Motor neuron (in vitro differentiated cells): ENCODE measurements around the gene TSPYL4. TPM values are rescaled to one million over a fixed set of nuclear protein-coding genes. Genes with fewer than 3 reads are reported as not detected.

ENCODE experiments used
- ATAC-seq, 8 experiments: fragments of 200-7000 bp; cut with Tn5 transposase; replicated peaks in 6 of 8; 2 replicates each; pipeline ENCODE4 v1.8.0; 2021; ENCODE audit warnings: mild to moderate bottlenecking in 8 of 8, moderate library complexity in 8 of 8
- H3K27ac ChIP-seq, 2 donors: fragments of 250-450 bp; sonication (Bioruptor Pico); 2 replicates each; pipeline ENCODE4 v1.9.0; 2021; ENCODE audit warnings: antibody characterized with exemption in 2 of 2, mild to moderate bottlenecking in 2 of 2, moderate library complexity in 1 of 2
- H3K4me1 ChIP-seq, 2 donors: fragments of 250-450 bp; sonication (Bioruptor Pico); replicated peaks in 1 of 2; 2 replicates each; pipeline ENCODE4 v1.6.1; 2021; ENCODE audit warnings: antibody characterized with exemption in 2 of 2, mild to moderate bottlenecking in 2 of 2, moderate library complexity in 1 of 2
- H3K4me3 ChIP-seq, 5 donors: fragments of 250-450 bp; sonication (Bioruptor Pico); 2 replicates each; pipeline ENCODE4 v1.9.0; 2021; ENCODE audit warnings: antibody characterized with exemption in 5 of 5, mild to moderate bottlenecking in 5 of 5, moderate library complexity in 4 of 5
- WGBS, 10 experiments: fragments of 450-650 bp; shearing (Covaris generic); methylation state at CpG; one replicate each; pipeline ENCODE4 v1.0.0; 2022; 5-methylcytosine and 5-hydroxymethylcytosine counted together
- in situ Hi-C, 9 experiments: fragments of 400-800 bp; cut with MboI; loops; one replicate each; pipeline ENCODE4 v1.15.0; 2021; ENCODE audit warnings: low sequenced_read_pairs in 9 of 9, low pct_unique_long_range_greater_than_20kb in 2 of 9; ENCODE audit not compliant: unreplicated experiment in 9 of 9
- total RNA-seq, 8 experiments: library from RNA; unstranded; fragments of 300-600 nt; gene quantifications; 2 replicates each; pipeline versions ENCODE4 v1.2.3 to v1.2.4, GENCODE V29; 2022

TSPYL4 gene
- total RNA-seq, 8 experiments from 2014 or later = 17.2 to 78.0 (median 60.3) TPM

DNA sequence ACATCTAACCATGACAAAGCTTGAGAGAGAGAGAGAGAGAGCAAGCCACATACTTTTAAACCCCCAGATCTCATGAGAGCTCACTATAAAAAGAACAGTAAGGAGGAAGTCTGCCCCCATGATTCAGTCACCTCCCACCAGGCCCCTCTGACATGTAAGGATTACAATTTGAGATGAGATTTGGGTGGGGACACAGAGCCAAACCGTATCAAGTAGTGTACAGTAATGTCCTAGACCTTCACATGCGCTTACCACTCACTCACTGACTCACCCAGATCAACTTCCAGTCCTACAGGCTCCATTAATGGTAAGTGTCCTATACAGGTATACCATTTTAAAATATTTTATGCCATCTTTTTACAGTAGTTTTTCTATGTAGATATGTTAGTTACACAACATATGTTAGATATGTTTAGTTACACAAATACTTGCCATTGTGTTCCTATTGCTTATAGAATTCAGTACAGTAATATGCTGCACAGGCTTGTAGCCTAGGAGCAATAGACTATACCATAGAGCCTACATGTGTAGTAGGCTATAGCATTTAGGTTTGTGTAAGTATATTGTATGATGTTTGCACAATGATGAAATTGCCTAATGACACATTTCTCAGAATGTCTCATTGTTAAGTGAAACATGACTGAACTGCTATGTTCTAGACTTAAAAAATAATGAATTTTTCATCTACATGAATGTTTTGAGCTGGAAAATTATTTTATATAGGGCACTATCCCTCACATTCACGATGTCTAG is 14.1 kb upstream of the TSPYL4 start:
- Histone ChIP-seq H3K4me3 (no peak overlapping the region), H3K4me1 (no peaks in the 10 kb centered on the region), H3K27ac (no peak overlapping the region)
- ATAC-seq = peak in 2 of 8 experiments; percentile 10 to 29
- 0 to 67% (median 40%) methylated on average over 1 to 3 of the region's 3 CpGs; no CpG with 5 or more reads in 1 of the 10 experiments for WGBS, 10 experiments
- in situ Hi-C loops = loop anchor here in 3 of 9 experiments (10.0 to 25.0 kb wide), 3 partner anchors 269 to 297 kb away; partner anchors contain the start of genes CALHM4 (in 1 of the 3), RWDD1 (in 1 of the 3) and TRAPPC3L (in 1 of the 3)

- H3K27ac ChIP-seq = no peak overlapping the region
- no peaks in the 10 kb centered on the region for H3K4me1 ChIP-seq
- H3K4me3 ChIP-seq = no peak overlapping the region
- in situ Hi-C loops = loop anchor here in 3 of 9 experiments (10.0 to 25.0 kb wide), 3 partner anchors 270 to 298 kb away; partner anchors contain the start of genes CALHM4 (in 1 of the 3), RWDD1 (in 1 of the 3) and TRAPPC3L (in 1 of the 3)
- ATAC-seq = no peak
These were observed 12.9 kb upstream of the TSPYL4 start for GRCh38 chr6:116266803-116267202.

DNA sequence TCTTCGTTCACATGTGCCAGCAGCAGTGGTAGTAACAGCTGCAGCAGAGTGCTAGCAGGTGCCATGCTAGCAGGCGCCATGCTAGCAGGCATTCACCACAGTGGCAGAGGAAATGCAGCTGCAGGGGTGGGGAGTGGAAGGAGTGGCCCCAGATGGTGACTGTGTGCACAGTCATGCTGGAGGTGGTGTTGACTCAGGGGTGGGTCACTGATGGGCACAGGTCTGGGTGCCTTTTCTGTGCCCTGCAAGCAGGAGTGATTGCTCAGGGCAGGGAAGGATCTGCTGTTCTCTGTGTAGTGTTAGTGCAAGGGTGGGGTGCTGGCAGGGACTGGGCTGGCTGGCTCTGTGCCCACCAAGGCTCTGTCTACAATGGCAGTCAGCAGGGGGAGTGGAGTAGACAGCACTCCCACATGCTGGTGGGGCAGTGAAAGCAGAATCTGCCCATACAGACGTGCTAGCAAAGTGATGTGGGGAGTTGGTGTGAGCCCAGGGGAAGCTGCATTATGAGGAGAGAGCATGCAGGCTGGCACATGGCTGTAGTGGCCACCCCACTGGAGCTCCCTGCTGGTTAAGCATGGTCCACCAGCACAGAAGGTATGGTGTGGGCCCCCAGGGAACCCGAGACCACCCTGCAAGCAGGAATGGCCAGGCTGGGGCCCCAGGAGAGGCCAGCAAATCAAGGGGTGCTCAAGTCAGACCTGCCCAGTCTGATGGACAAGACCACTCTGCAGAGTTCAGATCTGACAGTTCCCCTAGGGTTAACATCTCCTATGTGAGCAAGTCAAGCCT is 11.4 kb upstream of the TSPYL4 start:
- Histone ChIP-seq H3K4me3 (no peak overlapping the region), H3K27ac (no peak overlapping the region), H3K4me1 (no peaks in the 10 kb centered on the region)
- 48 to 100% (median 57%) methylated on average over 1 to 2 of the region's 4 CpGs; no CpG with 5 or more reads in 5 of the 10 experiments for WGBS, 10 experiments
- in situ Hi-C loops = loop anchor here in 3 of 9 experiments (10.0 to 25.0 kb wide), 3 partner anchors 272 to 300 kb away; partner anchors contain the start of genes CALHM4 (in 1 of the 3), RWDD1 (in 1 of the 3) and TRAPPC3L (in 1 of the 3)
- ATAC-seq = peak in 5 of 8 experiments; percentile 19 to 82 (median 47)

- no peak for ATAC-seq
- WGBS, 10 experiments = 83 to 100% (median 100%) methylated on average over 1 of the region's 1 CpG; no CpG with 5 or more reads in 1 of the 10 experiments
- Histone ChIP-seq H3K4me3 (no peak overlapping the region), H3K27ac (no peak overlapping the region), H3K4me1 (no peaks in the 10 kb centered on the region)
- in situ Hi-C loops = loop anchor here in 3 of 9 experiments (10.0 to 25.0 kb wide), 3 partner anchors 274 to 301 kb away; partner anchors contain the start of genes CALHM4 (in 1 of the 3), RWDD1 (in 1 of the 3) and TRAPPC3L (in 1 of the 3)
These were observed 9.5 kb upstream of the TSPYL4 start for GRCh38 chr6:116263353-116263752.

GRCh38 chr6:116258520-116258919 is 4.6 kb upstream of the TSPYL4 start:
- in situ Hi-C loops = loop anchor here in 2 of 9 experiments (25.0 kb wide), 2 partner anchors 279 to 304 kb away; partner anchors contain the start of genes CALHM4 (in 1 of the 2), RWDD1 (in 1 of the 2) and TRAPPC3L (in 1 of the 2)
- Histone ChIP-seq H3K27ac (no peak overlapping the region), H3K4me1 (peaks cover 5 to 9% of the 10 kb centered on the region in 2 donors), H3K4me3 (no peak overlapping the region)
- WGBS, 10 experiments = 67 to 100% (median 80%) methylated on average over 1 to 2 of the region's 18 CpGs; no CpG with 5 or more reads in 5 of the 10 experiments
- ATAC-seq = no peak

DNA sequence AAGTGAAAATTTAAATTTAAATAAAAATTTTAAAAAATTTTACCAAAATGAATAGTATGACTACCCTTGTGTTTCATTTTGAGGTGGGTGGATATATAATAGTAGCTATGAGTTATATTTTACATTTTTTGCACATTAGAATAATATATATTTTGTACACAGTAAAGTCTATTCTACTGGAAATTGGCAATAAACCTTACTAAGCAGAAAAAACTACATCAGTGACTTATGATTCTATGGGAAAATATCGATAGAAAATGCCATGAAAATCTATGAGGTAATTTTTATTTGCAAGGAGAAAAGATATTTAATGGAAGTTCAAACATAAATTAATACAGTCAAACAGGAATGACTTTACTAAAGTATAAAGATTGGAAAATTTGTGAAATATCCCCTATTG is 2.8 kb upstream of the TSPYL4 start:
- WGBS, 10 experiments = 13 to 100% (median 100%) methylated on average over 1 of the region's 1 CpG; no CpG with 5 or more reads in 2 of the 10 experiments
- Histone ChIP-seq H3K4me3 (no peak overlapping the region), H3K4me1 (peaks cover 19 to 20% of the 10 kb centered on the region in 2 donors), H3K27ac (no peak overlapping the region)
- in situ Hi-C loops = loop anchor here in 2 of 9 experiments (25.0 kb wide), 2 partner anchors 281 to 306 kb away; partner anchors contain the start of genes CALHM4 (in 1 of the 2), RWDD1 (in 1 of the 2) and TRAPPC3L (in 1 of the 2)
- no peak for ATAC-seq

DNA sequence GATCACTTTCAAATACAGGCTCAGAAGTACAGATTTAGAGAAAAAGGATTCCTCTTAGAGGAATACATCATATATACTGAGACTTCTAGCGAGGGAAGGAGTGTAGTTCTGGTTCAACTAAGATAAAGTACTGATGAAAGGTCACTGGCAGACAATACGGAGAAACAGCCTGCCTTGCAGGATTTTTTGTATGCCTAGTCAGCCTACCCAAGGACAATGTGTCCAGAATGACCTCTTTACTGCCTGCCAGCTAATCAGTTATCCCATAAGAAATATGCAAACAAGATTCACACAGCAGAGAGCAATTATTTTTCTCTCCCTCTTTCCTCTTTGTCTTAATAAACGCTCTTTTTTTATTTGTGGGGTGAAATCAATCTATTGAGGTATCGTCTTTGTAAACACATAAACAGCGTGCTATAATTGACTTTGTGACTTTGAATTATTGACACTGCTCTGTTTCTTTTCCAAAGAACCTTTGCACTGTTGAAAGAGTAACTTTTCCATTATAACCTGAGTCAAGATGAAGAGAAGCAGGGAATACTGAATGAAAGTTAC is 1.4 kb upstream of the TSPYL4 start:
- Histone ChIP-seq H3K27ac (peak overlapping the region; percentile 94), H3K4me1 (peaks cover 22 to 27% of the 10 kb centered on the region in 2 donors), H3K4me3 (peak overlapping the region; percentile 7 to 95 (median 94))
- ATAC-seq = peak in 2 of 8 experiments; percentile 4 to 9
- 0 to 50% (median 11%) methylated on average over 1 to 5 of the region's 5 CpGs for WGBS, 10 experiments
- in situ Hi-C loops = loop anchor here in 2 of 9 experiments (25.0 kb wide), 2 partner anchors 282 to 307 kb away; partner anchors contain the start of genes CALHM4 (in 1 of the 2), RWDD1 (in 1 of the 2) and TRAPPC3L (in 1 of the 2)

DNA sequence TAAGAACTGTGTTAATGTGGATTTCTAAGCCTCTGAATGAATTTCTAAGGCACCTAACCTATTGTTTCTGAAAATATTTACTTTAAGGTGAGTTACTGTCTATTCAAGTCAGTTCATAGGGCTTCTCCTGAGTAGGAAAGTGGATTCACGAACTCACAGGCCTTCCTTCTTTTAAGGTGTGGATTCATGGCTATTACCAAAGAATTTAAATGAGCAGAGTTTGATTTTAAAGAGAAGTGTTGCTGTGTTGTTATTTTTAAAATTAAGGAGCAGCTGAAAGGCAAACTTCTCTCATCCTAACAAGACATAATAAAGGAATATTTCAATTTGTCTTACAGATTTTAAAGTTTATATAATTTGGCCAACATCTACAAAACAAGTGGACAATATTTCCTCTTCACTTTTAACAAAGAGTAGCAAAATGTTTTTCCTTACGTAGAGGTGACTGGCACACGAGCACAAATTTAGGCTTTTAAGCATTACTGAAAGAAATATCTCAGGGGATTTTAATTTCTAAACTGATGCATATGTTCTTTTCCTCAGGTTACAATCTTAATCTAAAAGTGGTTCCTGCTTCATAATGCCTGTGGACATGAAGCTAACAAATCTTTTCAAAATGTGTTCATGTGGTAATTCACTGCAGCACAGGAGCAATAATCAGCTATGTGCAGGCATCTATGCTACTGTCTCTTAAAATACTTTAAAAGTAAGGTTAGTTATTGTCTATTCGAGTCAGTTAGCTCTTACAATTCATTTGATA is 602 bp upstream of the TSPYL4 start:
- peak overlapping the region; percentile 94 for H3K27ac ChIP-seq
- peak overlapping the region; percentile 88 to 95 (median 94) for H3K4me3 ChIP-seq
- no peak for ATAC-seq
- H3K4me1 ChIP-seq = peaks cover 27% of the 10 kb centered on the region in 2 donors
- WGBS, 10 experiments = 0 to 24% (median 7%) methylated on average over 1 to 4 of the region's 4 CpGs
- in situ Hi-C loops = loop anchor here in 2 of 9 experiments (25.0 kb wide), 2 partner anchors 283 to 308 kb away; partner anchors contain the start of genes CALHM4 (in 1 of the 2), RWDD1 (in 1 of the 2) and TRAPPC3L (in 1 of the 2)

GRCh38 chr6:116253188-116253504 is 729 bp downstream of the TSPYL4 start:
- Histone ChIP-seq H3K27ac (peak overlapping the region; percentile 94), H3K4me1 (peaks cover 34 to 40% of the 10 kb centered on the region in 2 donors), H3K4me3 (peak overlapping the region; percentile 88 to 95 (median 94))
- in situ Hi-C loops = loop anchor here in 2 of 9 experiments (25.0 kb wide), 2 partner anchors 284 to 309 kb away; partner anchors contain the start of genes CALHM4 (in 1 of the 2), RWDD1 (in 1 of the 2) and TRAPPC3L (in 1 of the 2)
- 10 to 35% (median 29%) methylated on average over 3 to 8 of the region's 11 CpGs; no CpG with 5 or more reads in 5 of the 10 experiments for WGBS, 10 experiments
- no peak for ATAC-seq

DNA sequence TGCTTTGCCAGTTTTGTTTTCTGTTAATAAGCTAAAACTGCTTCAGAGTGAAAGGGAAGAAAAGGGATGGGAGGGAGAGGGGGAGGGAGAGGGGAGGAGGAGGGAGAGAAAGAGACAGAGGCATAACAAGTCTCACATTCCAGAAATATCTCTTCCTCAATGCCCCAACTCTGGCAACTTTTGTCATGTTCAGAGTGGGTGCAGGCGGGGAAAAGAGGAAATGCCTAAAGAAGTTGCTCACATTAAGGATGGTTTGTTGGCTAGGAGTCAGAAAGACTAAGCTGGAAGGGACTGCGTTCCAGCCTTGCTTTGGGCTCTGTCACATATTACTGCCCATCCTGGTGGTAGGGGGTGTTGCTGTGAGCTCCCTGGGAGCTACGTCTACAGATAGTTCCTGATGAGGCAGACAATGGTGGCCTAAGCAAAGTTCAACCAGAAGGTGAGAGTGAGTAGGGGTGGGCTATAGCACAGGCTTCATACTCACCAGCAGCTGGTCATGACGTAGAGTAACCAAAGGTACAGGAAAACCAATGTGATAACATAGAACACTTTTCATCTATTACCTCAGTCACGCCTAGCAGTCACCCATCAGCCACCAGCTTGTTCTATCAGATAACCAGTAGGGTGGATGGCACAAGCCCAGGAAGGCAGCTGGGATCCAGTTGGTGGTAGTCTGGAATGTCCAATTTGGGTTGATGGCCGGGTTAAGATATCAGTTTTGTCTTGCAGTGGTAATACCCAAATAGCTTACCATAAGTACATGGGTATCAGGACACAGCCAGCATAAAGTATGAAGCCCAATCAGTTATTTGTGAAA is 2.1 kb downstream of the TSPYL4 start:
- ATAC-seq = no peak
- Histone ChIP-seq H3K27ac (no peak overlapping the region), H3K4me1 (peaks cover 34 to 49% of the 10 kb centered on the region in 2 donors), H3K4me3 (peak overlapping the region; percentile 88 to 95 (median 94))
- in situ Hi-C loops = loop anchor here in 2 of 9 experiments (25.0 kb wide), 2 partner anchors 286 to 311 kb away; partner anchors contain the start of genes CALHM4 (in 1 of the 2), RWDD1 (in 1 of the 2) and TRAPPC3L (in 1 of the 2)
- WGBS, 10 experiments = 20 to 100% (median 80%) methylated on average over 1 to 4 of the region's 6 CpGs

DNA sequence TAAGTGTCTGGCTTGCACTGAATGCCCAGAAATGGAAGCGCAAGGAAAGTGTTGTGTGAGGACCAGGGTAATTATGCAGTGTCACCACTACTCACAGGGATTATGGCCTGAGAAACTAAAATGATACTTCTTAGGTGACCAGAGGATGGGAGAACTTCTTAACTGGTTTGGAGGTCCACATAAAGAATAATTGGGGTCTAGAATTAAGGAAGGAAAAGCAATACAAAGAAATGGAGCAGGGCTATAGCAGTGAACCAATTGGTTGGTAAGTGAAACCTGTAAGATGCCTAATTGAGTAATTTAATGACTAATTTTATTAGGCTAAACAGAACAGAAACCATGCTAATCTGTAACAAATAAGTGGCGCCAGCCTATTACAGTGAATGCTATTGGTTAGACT is 5.3 kb downstream of the TSPYL4 start:
- in situ Hi-C loops = no loop called here
- Histone ChIP-seq H3K4me1 (peaks cover 30 to 40% of the 10 kb centered on the region in 2 donors), H3K4me3 (peak overlapping the region in 1 of 5 donors; percentile 95), H3K27ac (no peak overlapping the region)
- 80 to 100% (median 100%) methylated on average over 1 to 2 of the region's 2 CpGs; no CpG with 5 or more reads in 1 of the 10 experiments for WGBS, 10 experiments
- no peak for ATAC-seq
